Nephron (organoid): ENCODE measurements around the gene FAM135A.
"Not testable (repeated sequence)": the region's sequence is repeated elsewhere in the genome, so short reads cannot be mapped to it uniquely, and the experiment has no call there.

Experiments
- H3K27ac Mint-ChIP-seq, 3 experiments: 2 replicates each; pipeline ENCODE4 v1.8.0; 2020; ENCODE audit warnings: mixed read lengths in 3 of 3, mild to moderate bottlenecking in 2 of 3, moderate library complexity in 1 of 3
- H3K27me3 Mint-ChIP-seq: 2 replicates; pipeline ENCODE4 v1.8.0; 2021; ENCODE audit warnings: low read depth, mild to moderate bottlenecking, moderate library complexity, mixed read lengths
- H3K36me3 Mint-ChIP-seq: 2 replicates; pipeline ENCODE4 v1.8.0; 2020; ENCODE audit warnings: low read depth, mixed read lengths
- H3K4me1 Mint-ChIP-seq: 2 replicates; pipeline ENCODE4 v1.8.0; 2020; ENCODE audit warnings: mixed read lengths
- H3K4me3 Mint-ChIP-seq, 3 experiments: 2 replicates each; pipeline ENCODE4 v1.8.0; 2020; ENCODE audit warnings: mild to moderate bottlenecking in 3 of 3, mixed read lengths in 3 of 3, moderate library complexity in 2 of 3
- H3K9me3 Mint-ChIP-seq: 2 replicates; pipeline ENCODE4 v1.8.0; 2020; ENCODE audit warnings: mixed read lengths
- TF ChIP-seq, protein P1 (sequence below), 3 experiments: fragments of 200-600 bp; sonication (generic); IDR thresholded peaks; one replicate each; pipeline ENCODE4 v1.5.0; 2021; ENCODE audit warnings: antibody characterized with exemption in 3 of 3; ENCODE audit not compliant: unreplicated experiment in 3 of 3

Gene FAM135A

DNA sequence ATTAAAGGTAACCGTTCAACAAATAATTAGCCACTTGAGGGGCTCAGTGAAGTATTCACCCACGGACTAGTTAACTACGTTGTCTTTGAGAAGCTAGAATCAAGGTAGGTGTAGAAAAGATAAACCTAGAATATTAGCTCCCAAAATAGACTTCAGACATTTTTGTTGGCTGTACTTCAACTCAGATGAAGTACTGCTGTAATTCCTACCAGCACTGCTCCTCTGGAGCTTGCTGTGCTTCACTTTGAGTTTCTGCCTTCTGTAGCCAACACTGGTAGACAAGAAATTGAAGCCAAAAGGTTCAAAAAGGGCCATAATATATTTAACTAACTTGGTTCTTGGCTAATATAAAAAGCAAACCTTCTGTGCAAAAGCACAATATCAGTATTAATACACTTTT is 134.6 kb downstream of the FAM135A start:
- TF ChIP-seq, protein P1, sequence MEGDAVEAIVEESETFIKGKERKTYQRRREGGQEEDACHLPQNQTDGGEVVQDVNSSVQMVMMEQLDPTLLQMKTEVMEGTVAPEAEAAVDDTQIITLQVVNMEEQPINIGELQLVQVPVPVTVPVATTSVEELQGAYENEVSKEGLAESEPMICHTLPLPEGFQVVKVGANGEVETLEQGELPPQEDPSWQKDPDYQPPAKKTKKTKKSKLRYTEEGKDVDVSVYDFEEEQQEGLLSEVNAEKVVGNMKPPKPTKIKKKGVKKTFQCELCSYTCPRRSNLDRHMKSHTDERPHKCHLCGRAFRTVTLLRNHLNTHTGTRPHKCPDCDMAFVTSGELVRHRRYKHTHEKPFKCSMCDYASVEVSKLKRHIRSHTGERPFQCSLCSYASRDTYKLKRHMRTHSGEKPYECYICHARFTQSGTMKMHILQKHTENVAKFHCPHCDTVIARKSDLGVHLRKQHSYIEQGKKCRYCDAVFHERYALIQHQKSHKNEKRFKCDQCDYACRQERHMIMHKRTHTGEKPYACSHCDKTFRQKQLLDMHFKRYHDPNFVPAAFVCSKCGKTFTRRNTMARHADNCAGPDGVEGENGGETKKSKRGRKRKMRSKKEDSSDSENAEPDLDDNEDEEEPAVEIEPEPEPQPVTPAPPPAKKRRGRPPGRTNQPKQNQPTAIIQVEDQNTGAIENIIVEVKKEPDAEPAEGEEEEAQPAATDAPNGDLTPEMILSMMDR (IDR thresholded peaks at IDR 0.05; ENCODE audit: unreplicated experiment in 3 of 3): no peak
- no peak overlapping the region for H3K4me3 Mint-ChIP-seq
- H3K36me3 Mint-ChIP-seq: peaks cover 15% of the 10 kb centered on the region
- H3K9me3 Mint-ChIP-seq: no peaks in the 10 kb centered on the region
- H3K4me1 Mint-ChIP-seq: peaks cover 9% of the 10 kb centered on the region
- no peak overlapping the region for H3K27ac Mint-ChIP-seq
- H3K27me3 Mint-ChIP-seq: no peaks in the 10 kb centered on the region

DNA sequence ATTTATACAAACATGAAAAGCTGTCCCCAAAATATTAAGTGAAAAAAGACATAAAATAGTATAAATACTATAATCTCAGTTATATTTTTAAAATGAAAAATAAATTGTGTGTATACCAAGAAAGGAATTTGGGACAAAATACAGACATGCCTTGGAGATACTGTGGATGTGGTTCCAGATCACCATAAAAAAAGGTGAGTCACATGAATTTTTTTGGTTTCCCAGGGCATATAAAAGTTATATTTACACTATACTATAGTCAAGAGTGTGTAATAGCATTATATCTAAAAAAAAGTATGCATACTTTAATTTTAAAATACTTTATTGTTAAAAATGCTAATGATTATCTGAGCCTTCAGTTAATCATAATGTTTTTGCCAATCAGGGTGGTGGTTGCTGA is 136.0 kb downstream of the FAM135A start:
- Mint-ChIP-seq H3K27me3 (no peaks in the 10 kb centered on the region), H3K4me3 (no peak overlapping the region), H3K4me1 (peaks cover 9% of the 10 kb centered on the region), H3K9me3 (no peaks in the 10 kb centered on the region), H3K36me3 (peaks cover 15% of the 10 kb centered on the region), H3K27ac (no peak overlapping the region)
- TF ChIP-seq, protein P1 (IDR thresholded peaks at IDR 0.05; ENCODE audit: unreplicated experiment in 3 of 3): no peak

DNA sequence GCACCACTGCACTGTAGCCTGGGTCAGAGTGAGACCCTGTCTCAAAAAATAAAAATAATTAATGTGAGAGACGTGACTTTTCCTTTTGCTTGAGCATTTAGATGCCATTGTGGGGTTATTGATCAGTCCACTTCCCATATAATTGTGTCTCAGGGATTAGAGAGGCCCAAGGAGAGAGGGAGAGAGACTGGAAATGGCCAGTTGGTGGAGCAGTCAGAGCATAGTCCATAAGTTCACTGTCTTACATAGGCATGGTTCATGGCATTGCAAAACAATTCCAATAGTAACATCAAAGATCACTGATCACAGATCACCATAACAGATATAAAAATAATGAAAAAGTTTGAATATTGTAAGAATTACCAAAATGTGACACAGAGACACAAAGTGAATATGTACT is 138.3 kb downstream of the FAM135A start:
- TF ChIP-seq, protein P1 (IDR thresholded peaks at IDR 0.05; ENCODE audit: unreplicated experiment in 3 of 3): no peak
- H3K36me3 Mint-ChIP-seq: peaks cover 15% of the 10 kb centered on the region
- H3K4me1 Mint-ChIP-seq: peaks cover 9% of the 10 kb centered on the region
- H3K9me3 Mint-ChIP-seq: no peaks in the 10 kb centered on the region
- H3K27ac Mint-ChIP-seq: no peak overlapping the region
- no peaks in the 10 kb centered on the region for H3K27me3 Mint-ChIP-seq
- no peak overlapping the region for H3K4me3 Mint-ChIP-seq

DNA sequence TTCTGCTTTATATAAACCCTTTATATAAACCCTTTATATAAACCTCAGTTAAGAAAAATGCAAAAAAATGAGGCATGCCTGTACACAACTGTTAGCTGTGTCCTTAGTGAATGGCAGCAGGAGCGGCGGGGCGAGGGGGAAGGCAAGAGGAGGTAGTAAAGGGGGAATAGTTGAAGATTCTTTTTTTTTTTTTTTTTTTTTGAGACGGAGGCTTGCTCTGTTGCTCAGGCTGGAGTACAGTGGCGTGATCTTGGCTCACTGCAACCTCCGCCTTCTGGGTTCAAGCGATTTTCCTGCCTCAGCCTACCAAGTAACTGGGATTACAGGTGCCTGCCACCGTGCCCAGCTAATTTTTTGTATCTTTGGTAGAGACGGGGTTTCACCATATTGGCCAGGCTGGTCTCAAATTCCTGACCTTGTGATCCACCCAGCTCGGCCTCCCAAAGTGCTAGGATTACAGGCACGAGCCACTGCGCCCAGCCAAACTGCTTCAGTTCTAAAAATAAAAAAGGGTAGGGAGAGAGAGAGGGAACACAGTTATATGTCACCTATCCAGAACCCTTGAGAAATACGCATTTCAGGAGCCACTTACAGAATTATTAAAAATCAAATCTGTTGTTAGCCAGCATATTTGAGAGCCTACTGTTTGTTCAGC is 139.1 kb downstream of the FAM135A start:
- not testable (repeated sequence) for H3K9me3 Mint-ChIP-seq, H3K4me1 Mint-ChIP-seq, H3K27ac Mint-ChIP-seq, H3K27me3 Mint-ChIP-seq, H3K4me3 Mint-ChIP-seq
- H3K36me3 Mint-ChIP-seq: peaks cover 15% of the 10 kb centered on the region

DNA sequence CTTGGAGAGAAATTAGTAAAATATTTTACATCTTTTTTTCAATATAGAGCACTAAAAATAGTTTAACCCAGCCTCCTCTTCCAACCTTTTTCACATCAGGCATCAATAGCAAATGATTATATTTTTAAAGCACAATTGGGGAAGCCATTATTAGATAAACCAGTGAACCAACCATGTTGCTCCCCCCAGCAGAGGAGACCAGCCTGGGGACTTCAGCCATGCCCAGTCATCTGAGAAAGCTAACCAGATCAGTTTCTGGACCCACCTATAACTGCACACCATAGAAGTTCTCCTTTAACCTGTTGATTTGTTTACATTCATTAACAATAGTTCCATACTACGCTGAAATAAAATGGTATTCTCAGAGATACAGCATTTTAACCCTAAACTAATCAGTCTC is 139.7 kb downstream of the FAM135A start:
- TF ChIP-seq, protein P1 (IDR thresholded peaks at IDR 0.05; ENCODE audit: unreplicated experiment in 3 of 3): no peak
- peaks cover 16% of the 10 kb centered on the region for H3K36me3 Mint-ChIP-seq
- no peaks in the 10 kb centered on the region for H3K9me3 Mint-ChIP-seq
- H3K27ac Mint-ChIP-seq: no peak overlapping the region
- H3K27me3 Mint-ChIP-seq: no peaks in the 10 kb centered on the region
- H3K4me3 Mint-ChIP-seq: no peak overlapping the region
- H3K4me1 Mint-ChIP-seq: peaks cover 5% of the 10 kb centered on the region

DNA sequence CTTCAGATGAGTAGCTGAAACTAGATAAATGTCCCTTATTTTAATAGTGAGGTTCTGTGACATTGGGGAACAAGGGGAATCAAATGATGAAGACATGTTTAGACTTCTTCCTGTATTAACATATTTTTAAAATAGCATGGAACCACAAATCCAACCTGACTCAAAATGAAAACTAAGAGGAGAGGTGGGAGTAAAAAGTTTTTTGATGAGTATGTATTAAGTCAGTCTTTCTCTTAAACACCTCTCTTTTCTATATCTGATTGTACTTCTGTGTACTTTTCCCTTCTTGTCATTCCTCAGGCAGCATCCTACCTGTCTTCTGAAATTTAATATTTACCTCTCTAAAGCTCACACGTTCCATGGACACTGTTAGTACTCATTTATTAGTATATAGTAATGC is 144.7 kb downstream of the FAM135A start:
- Mint-ChIP-seq H3K4me3 (no peak overlapping the region), H3K27ac (no peak overlapping the region), H3K9me3 (no peaks in the 10 kb centered on the region), H3K27me3 (no peaks in the 10 kb centered on the region), H3K4me1 (no peaks in the 10 kb centered on the region), H3K36me3 (peaks cover 4% of the 10 kb centered on the region)
- TF ChIP-seq, protein P1 (IDR thresholded peaks at IDR 0.05; ENCODE audit: unreplicated experiment in 3 of 3): no peak

DNA sequence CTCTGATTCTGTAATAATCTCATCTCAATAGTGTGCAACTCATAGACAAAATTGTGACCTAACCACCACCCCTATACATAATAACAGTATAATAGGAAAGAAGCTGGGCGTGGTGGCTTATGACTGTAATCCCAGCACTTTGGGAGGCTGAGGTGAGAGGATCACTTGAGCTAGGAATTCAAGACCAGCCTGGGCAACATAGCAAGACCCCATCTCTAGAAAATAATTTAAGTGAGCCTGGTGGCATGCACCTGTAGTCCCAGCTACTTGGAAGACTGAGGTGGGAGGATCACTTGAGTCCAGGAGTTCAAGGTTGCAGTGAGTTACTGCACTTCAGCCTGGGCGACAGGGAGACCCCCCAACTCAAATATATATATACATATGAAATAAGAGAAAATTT is 149.1 kb downstream of the FAM135A start:
- not testable (repeated sequence) for H3K27me3 Mint-ChIP-seq, H3K4me3 Mint-ChIP-seq, H3K4me1 Mint-ChIP-seq, H3K9me3 Mint-ChIP-seq, H3K36me3 Mint-ChIP-seq, H3K27ac Mint-ChIP-seq
